Right ventricle myocardium inferior (tissue), 1 donor: Measurements from ENCODE around the gene MICAL1. TPM values are rescaled to one million over a fixed set of nuclear protein-coding genes. Genes with fewer than 3 reads are reported as not detected.

ENCODE experiments used
- ATAC-seq: fragments of 200-7000 bp; cut with Tn5 transposase; one replicate; pipeline ENCODE4 v1.9.1; 2020; ENCODE audit warnings: mild to moderate bottlenecking, moderate library complexity
- DNase-seq: peaks from one replicate; pipeline ENCODE4 v3.0.0; 2021; ENCODE audit errors: missing footprints
- intact Hi-C: fragments of 100-400 bp; cut with DNase I; formaldehyde crosslinking; loops from one replicate; pipeline ENCODE4 v1.11.0; 2022
- total RNA-seq: library from RNA; stranded (reverse); fragmentation: NEBNext Ultra II Directional; extraction: Animal tissue kit (Norgen Biotek cat#: 25700); gene quantifications from one replicate; pipeline ENCODE4 v1.2.1, GENCODE V29; 2021
- donor health status: DM: no; HTN: yes; CAD: no; lungs with severe emphysema.

The MICAL1 gene
- total RNA-seq, 1 donor from 2014 or later: 8.3 TPM

DNA sequence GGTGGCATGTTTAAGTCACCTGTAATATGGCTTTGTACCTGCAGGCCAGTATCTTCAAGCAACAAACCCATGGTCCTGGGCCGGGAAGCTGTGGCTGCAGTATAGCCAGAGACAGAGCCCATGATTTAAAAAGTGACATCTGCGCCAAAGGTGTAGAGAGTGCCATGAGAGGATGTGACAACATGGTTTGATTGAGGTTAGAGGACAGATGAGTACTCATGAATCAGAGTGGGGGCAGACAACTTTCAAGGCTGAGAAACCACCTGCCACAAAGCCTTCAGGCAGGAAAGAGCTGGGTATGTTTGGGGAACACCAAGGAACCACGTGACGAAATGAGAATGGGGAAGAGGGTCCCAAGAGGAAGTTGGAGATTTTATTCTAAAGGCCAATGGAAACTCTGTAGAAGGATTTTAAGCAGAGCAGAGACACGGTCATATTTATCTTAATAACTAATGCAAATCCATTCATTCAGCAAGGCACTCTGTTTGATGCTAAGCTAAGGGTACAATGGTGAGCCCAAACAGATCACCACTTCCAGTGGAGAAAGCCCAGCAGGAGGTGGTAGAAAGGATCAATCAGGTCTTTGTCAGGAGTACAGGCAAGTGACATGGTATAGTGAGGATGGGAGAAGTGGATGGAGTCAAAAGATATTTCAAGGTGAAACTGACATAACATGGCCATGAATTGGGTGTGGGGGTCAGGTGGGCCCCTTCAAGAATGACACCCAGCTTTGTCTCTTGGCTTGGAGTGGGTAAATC lies 3.4 kb upstream of the MICAL1 start:
- no peak for DNase-seq
- intact Hi-C loops: no loop called here
- ATAC-seq: no peak

- ATAC-seq (no peak), DNase-seq (no peak)
- intact Hi-C loops: no loop called here
These were observed 2.0 kb upstream of the MICAL1 start for GRCh38 chr6:109457562-109457996.

DNA sequence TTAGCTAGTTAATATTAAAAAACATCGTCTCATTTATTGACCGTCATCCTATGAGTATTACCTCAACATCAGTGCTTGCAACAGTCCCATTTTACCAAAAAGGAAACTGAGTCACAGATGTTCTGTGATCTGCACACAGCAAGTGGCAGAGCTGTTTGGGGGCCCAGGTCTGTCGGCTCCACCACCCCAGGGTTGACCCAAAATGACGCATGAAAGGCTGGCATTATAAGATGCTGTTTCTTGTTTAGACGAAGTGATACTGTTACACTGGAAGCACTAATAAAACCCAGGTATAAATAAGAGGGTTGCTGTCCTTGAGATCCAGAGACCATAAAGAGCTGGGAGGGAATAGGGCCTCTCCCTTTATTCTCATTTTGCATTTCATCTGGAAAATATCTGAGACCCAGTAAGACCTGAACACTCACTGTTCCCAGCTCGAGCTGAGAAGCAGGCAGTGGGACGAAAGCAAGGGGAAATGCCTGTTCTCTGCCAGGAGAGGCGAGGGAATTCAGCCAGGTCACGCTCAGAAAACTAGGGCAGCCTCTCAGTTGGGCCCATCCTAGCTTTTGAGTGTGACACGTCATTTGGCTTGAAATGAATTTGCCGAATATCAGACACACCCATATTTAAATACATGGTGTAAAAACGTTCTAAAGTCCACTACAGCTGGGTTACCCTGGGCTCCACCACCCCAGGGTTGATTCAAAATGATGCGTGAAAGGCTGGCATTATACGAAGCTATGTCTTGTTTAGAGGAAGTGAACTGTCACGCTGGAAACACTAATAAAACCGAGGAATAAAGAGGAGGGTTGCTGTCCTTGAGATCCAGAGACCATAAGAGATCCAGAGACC lies 1.4 kb upstream of the MICAL1 start:
- ATAC-seq (peak; percentile 52), DNase-seq (no peak)
- intact Hi-C loops: no loop called here

GRCh38 chr6:109456111-109456583 lies 575 bp upstream of the MICAL1 start:
- no peak for DNase-seq
- no peak for ATAC-seq
- intact Hi-C loops: no loop called here

GRCh38 chr6:109454496-109455436 lies 806 bp downstream of the MICAL1 start:
- peak; percentile 81 for DNase-seq
- ATAC-seq: peak; percentile 14
- intact Hi-C loops: loop anchor here (2.0 kb wide), 1 partner anchor 14 kb away; the partner anchor contains the start of genes PPIL6 and SMPD2

DNA sequence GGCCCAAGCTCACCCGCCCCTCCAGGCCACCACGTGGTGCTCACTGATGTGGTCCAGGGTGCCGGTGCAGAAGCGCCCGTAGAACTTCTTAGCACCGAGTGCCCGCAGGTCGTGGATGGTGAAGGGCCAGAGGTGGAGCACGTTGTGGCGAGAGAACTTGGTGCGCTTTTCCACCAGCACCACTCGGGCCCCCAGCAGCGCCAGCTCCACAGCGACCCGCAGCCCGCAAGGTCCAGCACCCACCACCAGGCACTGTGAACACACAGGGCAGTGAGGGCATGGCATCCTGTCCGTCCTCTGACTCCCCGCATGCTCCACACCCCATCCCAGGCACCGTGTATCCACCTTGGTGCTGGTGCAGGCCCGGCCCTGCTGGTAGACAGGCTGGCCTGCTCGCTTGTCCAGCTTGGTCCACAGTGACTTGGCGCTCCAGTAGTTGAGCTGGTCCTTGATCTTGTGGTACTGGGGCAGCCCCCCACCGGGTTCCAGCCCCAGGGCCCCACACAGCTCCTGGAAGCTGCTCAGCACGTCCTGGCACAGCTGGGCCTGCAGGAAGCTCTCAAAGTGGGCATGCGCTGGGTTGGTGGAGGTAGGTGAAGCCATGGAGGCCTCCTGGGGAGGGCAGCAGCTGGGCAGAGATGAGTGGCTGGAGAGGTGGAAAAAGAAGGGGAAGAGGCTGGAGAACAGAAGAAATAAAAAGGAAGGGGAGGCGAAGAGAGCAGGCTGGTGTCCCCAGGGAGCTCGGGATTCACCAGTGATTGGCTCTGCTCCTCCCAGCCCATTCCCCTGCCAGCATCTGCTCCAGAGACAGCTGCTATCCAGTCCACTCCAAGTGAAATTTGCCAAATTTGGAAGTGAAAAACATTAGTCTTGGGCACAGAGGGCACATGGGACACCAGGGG lies 1.7 kb downstream of the MICAL1 start:
- intact Hi-C loops: loop anchor here (2.0 kb wide), 1 partner anchor 13 kb away; the partner anchor contains the start of genes PPIL6 and SMPD2
- DNase-seq (no peak), ATAC-seq (no peak)

GRCh38 chr6:109453156-109453555 lies 2.4 kb downstream of the MICAL1 start:
- intact Hi-C loops: no loop called here
- no peak for ATAC-seq
- no peak for DNase-seq

GRCh38 chr6:109452181-109452580 lies 3.4 kb downstream of the MICAL1 start:
- intact Hi-C loops: no loop called here
- DNase-seq (no peak), ATAC-seq (no peak)

GRCh38 chr6:109451376-109451775 lies 4.2 kb downstream of the MICAL1 start:
- DNase-seq (no peak), ATAC-seq (no peak)
- intact Hi-C loops: no loop called here

- intact Hi-C loops: no loop called here
- ATAC-seq: no peak
- DNase-seq: no peak
These were observed 4.8 kb downstream of the MICAL1 start for GRCh38 chr6:109450801-109451200.

- ATAC-seq: no peak
- intact Hi-C loops: no loop called here
- no peak for DNase-seq
These were observed 5.5 kb downstream of the MICAL1 start for GRCh38 chr6:109449795-109450673.

GRCh38 chr6:109449064-109449794 lies 6.3 kb downstream of the MICAL1 start:
- no peak for DNase-seq
- intact Hi-C loops: no loop called here
- ATAC-seq: no peak

- intact Hi-C loops: no loop called here
- no peak for DNase-seq
- ATAC-seq: no peak
These were observed 7.0 kb downstream of the MICAL1 start for GRCh38 chr6:109448615-109449014.

DNA sequence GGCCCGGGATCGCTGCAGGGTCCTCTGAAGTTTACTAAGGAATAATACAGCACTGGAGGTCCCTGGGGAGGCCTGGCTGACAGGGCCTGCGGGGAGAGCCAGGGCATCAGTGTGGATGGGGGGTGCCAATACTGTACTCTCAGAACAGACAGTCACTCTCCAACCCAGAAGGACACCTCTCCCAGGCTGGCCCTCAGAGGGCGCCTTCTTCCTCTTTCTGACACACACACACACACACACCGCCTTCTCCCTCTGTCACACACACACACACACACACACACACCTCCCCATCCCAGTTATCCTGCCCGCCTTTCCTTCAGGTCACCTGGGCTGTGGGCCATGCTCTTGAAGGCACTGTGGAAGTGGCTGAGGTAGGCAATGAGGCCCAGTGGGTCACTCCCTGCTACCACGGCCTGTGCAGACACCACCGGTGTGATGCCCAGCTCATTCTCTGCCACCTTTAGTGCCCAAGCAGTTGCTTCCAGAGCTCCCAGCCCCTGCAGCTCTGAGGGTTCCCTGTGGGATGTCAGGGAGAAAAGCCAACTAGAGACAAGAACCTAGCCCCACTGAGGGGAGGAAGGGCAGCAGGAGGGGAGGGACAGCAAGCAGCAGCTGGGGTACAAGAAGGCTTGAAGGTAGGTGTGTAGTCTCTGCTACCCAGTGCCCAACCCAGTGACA lies 7.6 kb downstream of the MICAL1 start:
- intact Hi-C loops: no loop called here
- DNase-seq: no peak
- ATAC-seq: no peak

GRCh38 chr6:109447087-109447486 lies 8.5 kb downstream of the MICAL1 start:
- intact Hi-C loops: no loop called here
- ATAC-seq (no peak), DNase-seq (no peak)

DNA sequence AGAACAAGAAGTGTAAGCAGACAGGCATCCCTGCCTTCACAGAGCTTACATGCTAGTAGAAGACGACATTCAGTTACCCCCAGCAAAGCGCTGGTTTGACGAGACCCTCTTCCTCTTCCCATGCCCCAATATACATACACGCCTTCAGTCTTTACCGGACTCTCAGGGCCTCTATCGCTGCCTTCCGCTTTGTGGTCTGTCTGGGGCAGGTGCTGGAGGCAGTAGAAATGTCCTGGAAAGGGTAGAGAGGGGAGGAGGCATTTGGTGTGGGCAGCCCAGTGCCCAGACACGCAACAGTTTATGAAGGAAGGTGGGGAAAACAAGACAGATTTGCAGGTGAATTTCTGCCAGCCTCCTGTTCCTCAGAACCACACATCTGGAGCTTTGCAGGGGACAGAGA lies 9.0 kb downstream of the MICAL1 start:
- intact Hi-C loops: no loop called here
- no peak for ATAC-seq
- no peak for DNase-seq
